HFF-Myc (cell line): Measurements from ENCODE around the gene GPC1.

Experiments used
- DNase-seq: peaks from one replicate; pipeline ENCODE4 v3.0.0-alpha.2; 2011; ENCODE audit warnings: low read depth; ENCODE audit errors: extremely low read depth
- H3K4me3 ChIP-seq: replicated peaks from 2 replicates; pipeline ENCODE4 v1.5.1; 2011; ENCODE audit warnings: low read depth, mild to moderate bottlenecking, control low read depth, low read length
- CTCF ChIP-seq: IDR thresholded peaks from 2 replicates; pipeline ENCODE4 v1.5.1; 2012; ENCODE audit warnings: mild to moderate bottlenecking, low read depth, low read length, control low read depth; ENCODE audit errors: missing control alignments

The GPC1 gene

GRCh38 chr2:240440704-240441320 is 5.3 kb downstream of the GPC1 start:
- TF ChIP-seq CTCF: no peak
- DNase-seq: no peak
- no peak overlapping the region for H3K4me3 ChIP-seq

- TF ChIP-seq CTCF: no peak
- no peak overlapping the region for H3K4me3 ChIP-seq
- no peak for DNase-seq
These were observed 6.0 kb downstream of the GPC1 start for GRCh38 chr2:240441326-240441992.

DNA sequence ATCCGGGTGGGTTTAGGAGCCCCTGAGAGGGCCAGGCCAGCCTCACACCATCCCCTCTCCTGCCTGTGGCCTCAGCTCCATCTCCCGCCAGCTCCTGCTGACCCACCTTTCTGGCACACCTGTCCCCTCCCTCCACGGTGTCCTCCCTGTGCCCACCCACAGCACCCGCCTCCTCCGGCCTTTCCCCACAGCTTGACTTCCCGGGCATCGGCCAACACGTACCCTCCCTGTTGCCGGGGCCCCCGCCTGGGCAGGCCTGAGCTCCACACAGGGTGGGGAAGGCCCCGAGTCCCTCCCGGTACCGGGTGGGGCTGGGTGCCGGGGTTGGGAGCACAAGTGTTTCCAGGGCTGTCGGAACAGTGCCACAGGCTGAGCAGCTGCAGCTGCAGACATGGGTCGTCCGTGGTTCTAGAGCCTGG is 6.5 kb downstream of the GPC1 start:
- H3K4me3 ChIP-seq: no peak overlapping the region
- DNase-seq: no peak
- no peak for TF ChIP-seq CTCF

- TF ChIP-seq CTCF: no peak
- no peak overlapping the region for H3K4me3 ChIP-seq
These were observed 7.6 kb downstream of the GPC1 start for GRCh38 chr2:240442891-240443715.

GRCh38 chr2:240443891-240444301 is 8.4 kb downstream of the GPC1 start:
- no peak for DNase-seq
- TF ChIP-seq CTCF: no peak
- H3K4me3 ChIP-seq: no peak overlapping the region

More at GRCh38 chr2:240442891-240443715, 7.6 kb downstream of the GPC1 start:
- no peak for DNase-seq

DNA sequence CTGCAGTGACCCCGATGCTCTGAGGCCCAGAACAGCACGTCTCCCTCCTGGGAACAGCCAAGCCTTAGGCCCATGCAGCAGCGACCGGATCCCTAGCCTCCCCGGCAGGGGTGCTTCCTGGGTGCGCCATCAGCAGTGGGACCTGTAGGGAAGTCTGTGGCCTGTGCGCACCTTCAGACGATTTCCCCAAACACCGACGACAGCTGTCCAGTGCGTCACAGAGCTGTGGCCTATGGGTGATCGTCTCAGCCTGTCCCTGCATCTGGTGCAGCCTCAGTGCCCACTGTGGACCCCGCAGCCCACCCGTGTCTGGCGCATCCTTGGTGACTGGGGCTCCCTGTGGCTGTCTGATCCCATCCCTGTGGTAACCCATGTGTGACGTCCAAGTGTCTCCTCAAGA is 9.0 kb downstream of the GPC1 start:
- DNase-seq: no peak
- H3K4me3 ChIP-seq: no peak overlapping the region
- TF ChIP-seq CTCF: no peak
